AML-193 (cell line): Measurements from ENCODE around the gene TBX3.
"Not testable (repeated sequence)": the region's sequence is repeated elsewhere in the genome, so short reads cannot be mapped to it uniquely, and the experiment has no call there.

Experiments
- DNase-seq, 2 experiments: peaks; one replicate each; lab custom pipeline; 2025; lab: John Stamatoyannopoulos, UW

TBX3 gene

DNA sequence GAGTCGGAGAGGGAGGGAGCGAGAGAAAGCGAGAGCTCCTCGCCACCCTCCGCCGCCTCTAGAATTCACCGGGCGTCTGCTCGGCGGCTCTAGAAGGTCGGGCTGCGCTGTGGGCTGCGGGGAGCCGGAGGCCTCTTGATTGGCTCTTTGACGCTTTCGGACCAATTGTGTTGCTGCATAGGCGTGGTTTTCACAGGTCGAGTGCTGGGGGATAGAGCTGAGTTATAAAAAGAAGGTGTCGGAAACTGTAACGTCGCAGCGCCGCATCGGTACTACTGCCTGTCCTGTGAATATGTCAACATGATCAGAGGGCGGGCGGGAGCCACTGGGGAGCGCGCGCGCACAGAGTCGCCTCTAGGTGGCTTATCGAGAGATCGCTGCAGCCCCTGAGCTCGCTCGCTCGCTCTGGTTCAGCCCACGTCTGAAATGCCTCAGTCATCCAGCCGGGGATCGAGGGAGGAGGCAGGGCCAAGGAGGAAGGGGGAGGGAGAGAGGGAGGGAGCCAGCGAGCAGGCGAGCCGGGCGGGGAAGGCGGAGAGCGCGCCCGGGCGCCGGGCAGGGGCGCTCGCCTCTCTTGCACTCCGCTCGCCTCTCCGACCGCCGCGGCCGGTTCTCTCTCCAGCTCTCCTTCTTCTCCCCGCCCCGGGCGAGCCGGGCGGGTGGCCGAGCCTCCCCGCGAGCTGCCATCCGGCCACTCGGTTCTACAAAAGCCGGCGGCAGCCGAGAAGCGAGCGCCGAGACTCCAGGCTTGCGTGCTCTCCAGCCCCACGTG lies at the start of gene TBX3:
TBX3 (minus strand) TSS at position 78 of the 772 bp plus-strand sequence. CDS start 975 bp downstream, outside the sequence.
- DNase-seq, result no peak

DNA sequence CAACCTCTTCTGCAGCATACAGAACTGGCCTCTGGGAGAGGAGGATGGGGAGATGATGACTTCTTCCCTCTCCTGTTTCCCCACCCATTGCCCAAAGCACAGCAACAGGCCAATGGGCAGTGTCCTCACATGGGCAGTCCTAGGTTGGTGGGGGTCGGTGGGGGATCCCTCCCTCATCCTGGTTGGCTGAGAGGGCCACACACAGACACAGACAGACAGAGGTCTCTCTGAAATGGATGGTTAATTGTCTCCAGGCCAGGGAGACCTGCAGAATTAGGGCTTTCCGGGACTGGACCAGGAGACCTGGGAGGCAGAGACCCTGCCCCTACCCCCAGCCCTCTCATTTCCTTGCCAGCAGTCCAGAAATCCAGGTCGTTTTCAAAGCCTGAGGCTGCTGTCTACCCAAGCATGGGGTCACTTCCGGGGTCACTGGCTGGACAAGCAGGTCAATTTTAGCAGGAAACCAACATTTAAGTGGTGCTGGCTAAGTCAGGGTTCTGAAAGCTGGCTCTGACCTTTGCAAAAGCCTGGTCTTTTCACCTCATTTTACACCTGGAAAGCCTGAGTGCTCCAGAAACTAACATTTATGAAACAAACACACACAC lies 48.6 kb upstream of the TBX3 start:
- no peak for DNase-seq

GRCh38 chr12:114729731-114730130 lies 45.8 kb upstream of the TBX3 start:
- DNase-seq, result no peak

- no peak for DNase-seq
These were observed 42.2 kb upstream of the TBX3 start for GRCh38 chr12:114726092-114726710.

DNA sequence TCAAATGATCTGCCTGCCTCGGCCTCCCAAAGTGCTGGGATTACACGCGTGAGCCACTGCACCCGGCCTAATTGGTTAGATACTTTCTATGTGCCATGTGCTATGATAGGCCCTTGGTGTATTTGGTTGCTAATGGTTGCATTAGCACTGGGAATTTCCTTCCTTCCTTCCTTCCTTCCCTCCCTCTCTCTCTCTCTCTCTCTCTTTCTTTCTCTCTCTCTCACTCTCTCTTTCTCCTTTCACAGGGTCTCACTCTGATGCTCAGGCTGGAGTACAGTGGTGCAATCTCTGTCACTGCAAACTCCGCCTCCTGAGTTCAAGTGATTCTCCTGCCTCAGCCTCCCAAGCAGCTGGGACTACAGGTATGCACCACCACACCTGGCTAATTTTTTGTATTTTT lies 38.2 kb upstream of the TBX3 start:
- DNase-seq, result not testable (repeated sequence)

GRCh38 chr12:114721266-114721665 lies 37.3 kb upstream of the TBX3 start:
- no peak for DNase-seq

DNA sequence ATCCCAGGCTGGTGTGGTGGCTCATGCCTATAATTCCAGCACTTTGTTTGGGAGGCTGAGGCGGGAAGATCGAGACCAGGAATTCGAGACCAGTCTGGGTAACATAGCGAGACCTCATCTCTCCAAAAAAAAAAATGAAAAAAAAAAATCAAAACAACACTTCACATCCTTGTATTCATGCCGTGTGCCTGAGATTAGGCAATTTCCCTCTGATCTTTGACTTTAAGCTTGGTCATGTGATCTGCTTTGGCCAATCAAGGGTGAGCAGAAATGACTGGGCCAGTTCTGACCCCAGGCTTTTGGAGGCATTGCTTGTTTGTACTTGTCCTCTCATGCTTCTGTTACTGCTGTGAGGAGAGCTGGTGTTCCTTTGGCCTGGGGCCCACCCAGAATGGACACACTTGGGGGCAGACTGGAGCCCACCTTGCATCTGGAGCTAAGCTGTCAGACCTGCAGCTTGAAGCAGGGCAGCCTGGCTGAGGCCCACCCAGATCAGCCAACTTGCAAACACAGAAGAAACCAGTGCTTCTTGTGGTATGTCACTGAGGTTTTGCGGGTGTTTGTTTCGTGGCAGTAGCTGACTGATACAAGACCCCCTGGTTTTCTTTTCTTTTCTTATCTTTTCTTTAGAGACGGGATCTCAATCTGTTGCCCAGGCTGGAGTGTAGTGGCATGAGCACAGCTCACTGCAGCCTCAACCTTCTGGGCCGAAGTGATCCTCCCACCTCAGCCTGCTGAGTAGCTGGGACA lies 29.7 kb upstream of the TBX3 start:
- DNase-seq, result no peak

DNA sequence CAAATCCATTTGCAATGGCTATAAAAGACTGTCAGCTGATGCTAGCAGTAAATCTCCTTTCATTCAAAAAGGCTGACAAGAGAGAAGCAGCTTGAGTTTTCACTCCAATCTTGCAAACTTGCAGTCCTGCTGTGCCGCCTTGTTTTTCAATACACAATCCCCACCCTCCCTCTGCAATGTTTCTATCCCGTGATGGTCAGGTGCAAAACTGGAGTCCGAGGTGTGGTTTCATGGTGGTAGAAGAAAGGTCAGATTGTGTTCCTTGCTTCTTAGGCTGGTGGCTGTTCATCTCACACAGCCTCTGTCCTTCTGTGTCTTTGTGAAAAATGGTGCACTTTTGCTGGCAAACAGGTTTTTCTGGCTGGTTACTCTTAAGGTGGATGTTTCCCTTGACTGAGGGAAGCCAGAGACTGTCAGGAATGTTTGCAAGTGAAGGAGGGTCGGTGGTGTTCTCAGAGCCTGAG lies 27.7 kb upstream of the TBX3 start:
- no peak for DNase-seq

- DNase-seq, result no peak
These were observed 26.2 kb upstream of the TBX3 start for GRCh38 chr12:114710151-114710550.

DNA sequence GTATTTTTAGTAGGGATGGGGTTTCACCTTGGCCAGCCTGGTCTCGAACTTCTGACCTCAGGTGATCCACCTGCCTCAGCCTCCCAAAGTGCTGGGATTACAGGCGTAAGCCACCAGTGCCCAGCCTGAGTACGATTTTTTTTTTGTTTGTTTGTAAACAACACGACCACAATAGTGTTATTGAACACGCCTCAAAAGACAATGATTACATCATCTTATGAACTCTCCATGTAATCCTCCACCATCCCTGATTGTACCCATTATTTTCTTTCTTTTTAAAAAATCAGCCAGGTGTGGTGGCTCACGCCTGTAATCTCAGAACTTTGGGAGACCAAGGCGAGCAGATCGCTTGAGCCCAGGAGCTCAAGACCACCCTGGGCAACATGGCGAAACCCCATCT lies 25.1 kb upstream of the TBX3 start:
- no peak for DNase-seq

- DNase-seq, result not testable (repeated sequence)
These were observed 24.6 kb upstream of the TBX3 start for GRCh38 chr12:114708598-114708997.

- DNase-seq, result no peak
These were observed 20.1 kb upstream of the TBX3 start for GRCh38 chr12:114704096-114704495.

DNA sequence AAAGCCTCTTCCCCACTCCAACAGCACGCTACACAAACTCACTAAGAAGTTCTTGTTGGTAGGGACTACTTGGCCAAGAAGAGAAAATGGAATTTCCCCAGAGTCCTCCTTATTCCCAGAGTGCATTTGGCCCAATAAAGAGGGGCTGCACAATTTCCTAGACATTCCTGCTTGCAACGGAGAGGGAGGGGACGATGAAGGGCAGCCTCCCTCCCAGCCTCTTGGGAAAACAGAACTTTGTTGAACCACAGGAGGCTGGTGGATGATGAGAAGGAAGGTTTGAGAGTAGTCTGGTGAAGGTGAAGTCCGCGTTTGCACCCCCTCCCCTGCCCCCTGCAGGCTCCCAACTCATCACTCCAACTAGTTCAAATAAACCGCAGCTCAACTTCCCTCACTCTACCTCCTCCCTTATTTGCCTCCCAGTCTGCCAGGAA lies 19.1 kb upstream of the TBX3 start:
- no peak for DNase-seq

DNA sequence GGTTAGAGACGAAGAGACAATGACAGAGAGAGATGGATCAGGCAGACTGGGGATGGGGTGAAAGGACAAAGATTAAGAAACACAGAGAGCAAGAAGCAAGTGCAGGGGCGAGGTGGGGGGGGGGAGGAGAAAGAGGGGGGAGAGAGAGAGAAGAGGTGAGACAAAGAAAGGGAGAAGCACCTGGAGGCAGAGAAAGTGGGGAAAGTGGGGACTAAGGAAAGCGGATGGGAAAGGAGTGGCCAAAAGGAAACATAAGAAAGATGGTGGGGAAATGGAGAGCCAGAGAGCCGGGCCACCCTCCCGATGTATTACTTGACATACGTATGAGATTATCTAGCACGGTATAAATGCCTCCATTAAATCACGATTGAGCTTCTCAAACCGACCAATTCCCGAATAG lies 18.5 kb upstream of the TBX3 start:
- DNase-seq, result no peak

DNA sequence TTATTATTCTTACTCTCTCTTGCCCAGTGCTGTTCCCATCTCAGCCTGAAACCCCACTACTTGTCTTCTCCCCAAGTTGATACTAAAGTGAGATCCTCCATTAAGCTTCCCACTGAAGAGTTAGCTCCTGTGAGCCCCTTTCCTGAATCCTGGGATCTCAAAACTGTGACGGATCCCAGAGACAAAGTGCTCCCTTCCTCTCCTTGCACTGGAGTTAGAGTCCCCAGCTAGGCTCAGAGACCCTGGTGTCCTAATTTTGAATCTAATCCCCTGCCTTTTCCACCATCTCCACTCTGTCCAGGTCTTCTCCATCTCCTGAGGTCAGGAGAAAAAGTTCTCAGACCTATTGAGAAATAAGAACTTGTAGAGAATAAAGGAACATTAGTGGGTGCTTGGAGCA lies 17.6 kb upstream of the TBX3 start:
- DNase-seq, result no peak

- DNase-seq, result no peak
These were observed 17.1 kb upstream of the TBX3 start for GRCh38 chr12:114701104-114701414.

DNA sequence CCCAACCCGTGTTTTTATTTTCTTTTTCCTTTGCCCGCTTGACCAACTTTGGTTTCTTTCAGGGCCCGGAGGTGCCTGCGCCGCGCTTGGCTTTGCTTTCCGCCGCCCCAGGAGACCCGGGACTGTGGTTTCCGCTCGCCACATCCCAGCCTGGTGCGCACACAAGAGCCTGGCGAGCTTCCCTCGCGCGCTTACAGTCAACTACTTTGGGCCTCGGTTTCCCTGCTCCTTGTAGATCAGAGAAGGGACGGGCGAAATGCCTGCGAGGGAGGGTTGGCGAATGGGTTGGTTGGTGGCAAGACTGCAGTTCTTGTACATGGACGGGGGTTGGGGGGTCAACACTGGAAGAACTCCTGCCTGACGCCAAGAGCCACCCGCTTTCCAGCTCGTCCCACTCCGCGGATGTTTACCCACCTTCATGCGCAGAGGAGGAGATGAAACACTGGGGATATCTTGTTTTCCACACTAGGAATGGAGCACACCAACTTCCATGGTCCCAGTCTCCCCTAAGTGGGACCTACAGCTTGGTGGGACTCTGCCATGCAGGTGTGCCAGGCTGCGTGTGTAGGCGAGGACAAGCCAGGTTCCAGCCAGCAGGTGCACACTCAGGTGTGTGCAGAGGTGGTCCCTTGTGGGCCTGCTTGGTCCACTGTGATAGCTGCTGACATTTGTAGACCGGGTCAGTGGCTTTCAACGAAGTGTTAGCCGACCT lies 16.6 kb upstream of the TBX3 start:
- no peak for DNase-seq

DNA sequence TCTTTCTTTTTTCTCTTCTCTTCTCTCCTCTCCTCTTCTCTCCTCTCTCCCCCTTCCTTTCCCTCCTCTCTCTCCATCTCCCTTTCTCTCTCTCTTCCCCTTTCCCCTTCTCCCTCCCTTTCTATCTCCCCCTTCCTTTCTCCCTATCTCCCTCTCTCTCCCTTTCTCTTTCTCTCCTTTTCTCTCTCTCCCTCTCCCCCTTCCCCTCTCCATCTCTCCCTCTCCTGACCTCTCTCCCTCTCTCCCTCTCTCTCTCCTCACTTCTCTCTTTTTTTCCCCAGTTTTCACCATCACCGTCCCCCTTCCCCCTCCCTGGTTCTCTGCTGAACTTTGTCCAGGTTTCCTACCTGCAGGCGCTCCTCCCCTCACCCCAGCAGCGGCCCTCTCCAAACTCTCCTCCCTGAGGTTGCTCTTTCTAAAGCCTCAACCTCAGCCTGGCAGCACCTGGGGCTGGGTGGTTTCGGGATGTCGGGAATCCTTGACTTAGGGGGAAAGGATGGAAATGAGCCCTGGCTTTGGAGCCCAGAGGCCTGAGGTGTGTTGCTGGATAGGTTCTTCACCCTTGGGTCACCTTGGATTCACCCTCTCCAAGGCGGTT lies 14.7 kb upstream of the TBX3 start:
- DNase-seq, result no peak

DNA sequence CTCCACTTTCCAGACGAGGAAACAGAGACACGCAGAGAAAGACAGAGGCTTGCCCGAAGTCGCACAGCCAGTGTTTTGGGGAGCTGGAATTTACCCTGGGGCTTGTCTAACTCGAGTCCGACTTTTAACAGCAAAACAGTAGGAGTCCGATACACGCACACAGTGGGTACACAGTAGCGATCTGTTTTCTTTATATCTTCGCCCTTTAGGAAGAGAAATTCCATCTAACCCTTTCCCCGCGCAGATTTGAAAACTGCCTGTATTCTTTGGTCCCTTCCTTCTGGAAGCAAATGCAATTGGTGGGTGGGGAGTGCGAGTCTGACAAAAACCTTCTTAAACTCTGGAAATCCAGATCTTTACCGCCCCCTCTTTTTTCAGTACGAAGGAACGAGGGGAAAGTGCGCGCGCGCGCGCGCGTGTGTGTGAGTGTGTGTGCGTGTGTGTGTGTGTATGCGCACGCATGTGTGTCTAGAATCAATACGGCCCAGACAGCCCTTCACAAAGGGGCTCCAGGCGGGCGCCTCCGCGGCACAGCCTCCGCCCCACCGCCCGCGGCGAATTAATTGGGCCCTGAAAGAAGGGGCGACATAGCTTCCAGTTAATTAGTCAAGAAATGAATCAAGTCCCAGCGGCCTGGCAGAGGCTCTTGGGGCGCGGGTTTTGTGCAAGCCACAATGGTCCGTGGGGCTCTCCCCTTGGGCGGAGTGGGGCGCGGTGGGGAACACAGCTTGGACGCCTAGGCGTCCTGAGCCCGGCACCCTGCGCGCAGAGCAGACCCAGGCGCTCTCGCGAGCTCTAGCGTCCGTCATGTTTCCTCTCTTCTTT lies 14.0 kb upstream of the TBX3 start:
- no peak for DNase-seq

DNA sequence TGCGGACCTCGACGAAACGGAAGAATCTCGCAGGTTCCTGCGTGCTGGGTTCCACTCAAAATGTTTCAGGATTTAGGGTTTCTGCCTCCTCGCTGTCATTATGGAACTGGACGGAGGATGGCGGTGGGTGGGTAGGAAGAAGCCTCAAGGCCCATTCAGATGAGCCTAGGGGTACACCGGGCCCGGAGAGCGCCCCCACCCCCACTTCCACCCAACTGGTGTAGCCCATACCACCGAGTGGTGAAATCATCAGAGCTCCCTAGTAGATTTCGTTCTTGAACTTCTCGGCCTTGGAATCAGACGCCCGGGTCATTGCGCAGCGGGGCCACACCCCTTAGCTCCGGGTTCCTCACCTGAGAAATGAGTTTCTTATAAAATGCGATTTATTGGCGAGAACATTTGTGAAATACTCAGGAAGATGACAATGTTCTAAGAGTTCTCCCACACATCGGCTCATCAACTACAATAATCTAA lies 13.3 kb upstream of the TBX3 start:
- DNase-seq, result no peak
